HG02852 (cell line): ENCODE data around the gene NDUFB8.
"Not testable (repeated sequence)": the region's sequence is repeated elsewhere in the genome, so short reads cannot be mapped to it uniquely, and the experiment has no call there.

Experiments used
- ATAC-seq: cut with Tn5 transposase; IDR thresholded peaks from one replicate; pipeline ENCODE4 v1.9.1; 2021; ENCODE audit warnings: mild to moderate bottlenecking, moderate library complexity; ENCODE audit not compliant: unreplicated experiment

Gene NDUFB8

DNA sequence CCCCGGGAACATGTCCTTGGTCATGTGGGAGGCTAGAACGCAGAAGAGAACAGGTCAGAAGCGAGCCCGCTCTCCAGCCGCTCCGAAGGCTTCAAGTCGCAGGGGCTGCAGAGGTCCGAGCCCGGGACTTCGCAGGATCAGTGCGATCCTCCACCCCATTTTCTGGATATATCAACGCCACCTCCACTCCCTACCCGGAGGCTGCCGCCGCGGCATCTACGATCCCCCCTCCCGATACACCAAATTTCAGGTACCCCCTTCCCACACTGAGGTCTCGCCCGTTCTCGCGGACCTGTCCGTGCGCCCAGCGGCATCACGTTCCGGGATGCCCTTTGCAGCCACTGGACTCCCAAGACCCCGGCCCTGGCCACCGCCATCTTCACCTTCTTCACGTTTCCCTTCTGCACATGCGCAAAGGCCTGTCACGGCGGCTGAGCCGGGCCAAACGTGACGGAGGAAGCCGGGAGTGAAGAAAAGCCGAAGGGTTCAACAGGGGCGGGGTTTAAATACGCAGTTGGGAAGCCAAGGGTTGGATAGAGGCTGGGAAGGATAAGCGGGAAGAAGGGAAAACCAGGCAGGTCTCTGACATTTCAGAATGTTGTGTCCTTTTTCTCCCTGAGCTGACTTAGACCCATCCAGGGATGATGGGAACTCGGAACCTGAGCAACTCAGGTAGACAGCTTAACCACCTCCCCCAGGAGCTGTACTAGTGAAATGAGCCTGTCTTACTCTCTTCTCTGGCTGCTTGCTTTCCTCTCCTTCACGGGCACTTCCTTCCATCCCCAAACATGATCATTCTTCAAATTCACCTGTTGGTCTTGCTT is at the start of gene NDUFB8:
TSS of gene NDUFB8 (minus strand) at position 397 of the 824 bp plus-strand sequence. CDS start at position 377, 20 bp downstream.
- ATAC-seq, result peak; percentile 71

DNA sequence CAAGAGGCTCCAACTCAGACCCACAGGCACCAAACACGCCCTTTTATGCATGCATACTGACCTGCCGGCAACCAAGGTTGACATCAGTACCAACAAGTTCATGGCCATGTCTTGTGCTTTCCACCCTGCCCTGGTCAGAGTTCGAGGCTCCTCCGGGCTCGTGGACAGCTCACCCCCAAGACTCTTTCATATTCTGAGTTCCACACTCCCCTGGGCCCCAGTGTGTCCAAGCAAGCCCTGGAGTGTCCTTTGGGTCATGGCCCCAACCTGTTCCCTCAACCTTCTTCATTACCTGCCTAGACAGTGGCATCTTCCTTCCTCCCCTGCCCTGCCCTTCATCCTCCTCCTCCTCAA is 46.6 kb upstream of the NDUFB8 start:
- ATAC-seq, result no peak

DNA sequence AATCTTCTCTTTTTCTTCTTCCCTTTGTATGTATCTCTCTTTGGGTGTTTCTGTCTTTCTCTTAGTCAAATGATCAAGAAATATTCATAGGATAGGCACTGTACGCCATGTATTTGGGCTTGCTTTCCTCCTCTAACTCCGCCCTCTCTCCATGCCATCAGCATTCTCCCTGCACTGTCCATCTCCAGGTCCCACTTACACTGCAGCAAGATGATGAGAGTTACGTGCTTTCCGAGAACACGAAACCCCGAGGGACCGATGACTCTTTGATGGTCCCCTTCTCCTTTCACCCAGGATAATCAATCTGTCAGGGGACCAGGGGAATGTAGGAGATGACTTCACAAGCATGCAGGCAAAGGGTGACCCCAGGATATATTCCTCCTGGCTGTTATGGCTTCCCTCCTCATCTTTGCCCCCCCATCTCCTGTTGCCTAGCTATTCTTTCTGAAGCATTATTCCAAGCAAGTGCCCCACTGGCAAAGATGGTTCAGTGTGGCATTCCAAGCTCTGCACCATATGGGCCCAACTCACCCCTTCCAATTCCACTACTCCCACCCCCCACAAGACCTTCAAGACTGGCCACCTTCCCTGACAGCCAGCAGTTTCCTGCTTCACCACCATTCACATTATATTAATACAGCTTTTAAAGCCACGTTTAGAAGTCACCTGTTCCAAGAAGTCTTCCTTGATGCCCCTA is 46.1 kb upstream of the NDUFB8 start:
- no peak for ATAC-seq

DNA sequence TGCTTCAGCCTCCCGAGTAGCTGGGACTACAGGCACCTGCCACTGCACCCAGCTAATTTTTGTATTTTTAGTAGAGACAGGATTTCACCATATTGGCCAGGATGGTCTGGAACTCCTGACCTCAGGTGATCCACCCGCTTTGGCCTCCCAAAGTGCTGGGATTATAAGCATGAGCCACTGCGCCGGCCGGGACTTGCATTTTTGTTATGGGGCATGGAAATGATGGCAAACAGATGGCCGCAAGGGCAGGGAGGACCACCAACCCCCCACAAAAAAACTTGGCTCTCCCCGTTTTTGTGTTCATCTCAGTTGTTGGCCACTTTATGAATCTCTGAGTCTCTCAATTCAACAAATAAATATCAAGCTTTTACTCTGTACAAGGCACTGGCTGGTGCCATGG is 45.5 kb upstream of the NDUFB8 start:
- ATAC-seq, result not testable (repeated sequence)

DNA sequence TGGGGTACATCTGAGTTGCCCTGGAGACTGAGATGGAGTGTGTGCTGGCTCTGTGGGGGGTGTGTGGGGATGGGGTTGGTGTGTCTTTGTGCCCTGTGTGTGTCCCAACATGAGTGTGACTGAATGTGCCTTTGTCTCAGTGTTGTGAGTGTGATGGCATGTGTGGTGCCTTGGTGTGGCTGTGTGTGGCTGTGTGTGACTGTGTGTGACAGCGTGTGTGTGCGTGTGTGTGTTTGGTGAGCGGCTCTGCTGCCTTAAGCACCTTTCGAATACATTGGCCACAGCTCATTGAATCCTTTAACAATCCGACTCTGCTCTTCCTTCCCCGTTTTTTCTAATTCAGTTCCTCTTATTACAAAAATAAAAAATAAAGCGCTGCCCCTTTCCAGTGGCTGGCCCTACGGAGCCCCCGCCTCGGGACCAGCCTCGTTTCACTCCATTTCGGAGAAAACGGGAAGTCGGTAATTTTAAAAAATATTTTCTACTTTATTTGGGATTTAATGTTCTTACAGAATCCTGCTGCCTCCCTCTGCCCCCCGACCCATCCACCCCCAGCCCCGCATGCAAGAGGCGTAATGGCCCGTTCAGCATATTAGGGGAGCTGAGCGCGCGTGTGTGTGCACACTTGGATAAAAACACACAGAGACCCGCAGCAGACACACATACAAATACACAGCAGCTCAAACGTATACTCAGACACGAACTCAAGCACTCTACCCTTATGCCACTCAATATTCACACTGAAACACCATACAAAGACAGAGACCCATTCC is 41.6 kb upstream of the NDUFB8 start:
- ATAC-seq, result no peak

DNA sequence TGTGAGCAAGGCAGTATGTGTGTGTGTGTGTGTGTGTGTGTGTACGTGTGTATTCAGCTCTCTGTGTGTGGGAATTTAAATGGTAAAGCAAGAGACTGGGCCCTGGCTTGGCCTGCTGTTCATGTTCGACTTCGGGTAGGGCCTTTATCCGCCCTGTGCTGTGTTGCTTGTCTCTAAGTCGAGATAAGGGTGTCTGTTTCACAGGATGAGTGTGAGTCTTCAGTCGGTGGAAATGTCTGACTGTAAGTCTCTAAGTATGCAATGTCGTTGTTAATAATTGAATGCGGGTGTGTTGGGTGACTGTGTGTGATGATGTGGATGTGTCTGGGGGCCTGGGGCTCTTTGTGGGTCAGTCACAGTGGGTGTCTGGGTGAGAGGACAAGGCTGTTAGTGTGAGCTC is 40.8 kb upstream of the NDUFB8 start:
- ATAC-seq, result no peak

DNA sequence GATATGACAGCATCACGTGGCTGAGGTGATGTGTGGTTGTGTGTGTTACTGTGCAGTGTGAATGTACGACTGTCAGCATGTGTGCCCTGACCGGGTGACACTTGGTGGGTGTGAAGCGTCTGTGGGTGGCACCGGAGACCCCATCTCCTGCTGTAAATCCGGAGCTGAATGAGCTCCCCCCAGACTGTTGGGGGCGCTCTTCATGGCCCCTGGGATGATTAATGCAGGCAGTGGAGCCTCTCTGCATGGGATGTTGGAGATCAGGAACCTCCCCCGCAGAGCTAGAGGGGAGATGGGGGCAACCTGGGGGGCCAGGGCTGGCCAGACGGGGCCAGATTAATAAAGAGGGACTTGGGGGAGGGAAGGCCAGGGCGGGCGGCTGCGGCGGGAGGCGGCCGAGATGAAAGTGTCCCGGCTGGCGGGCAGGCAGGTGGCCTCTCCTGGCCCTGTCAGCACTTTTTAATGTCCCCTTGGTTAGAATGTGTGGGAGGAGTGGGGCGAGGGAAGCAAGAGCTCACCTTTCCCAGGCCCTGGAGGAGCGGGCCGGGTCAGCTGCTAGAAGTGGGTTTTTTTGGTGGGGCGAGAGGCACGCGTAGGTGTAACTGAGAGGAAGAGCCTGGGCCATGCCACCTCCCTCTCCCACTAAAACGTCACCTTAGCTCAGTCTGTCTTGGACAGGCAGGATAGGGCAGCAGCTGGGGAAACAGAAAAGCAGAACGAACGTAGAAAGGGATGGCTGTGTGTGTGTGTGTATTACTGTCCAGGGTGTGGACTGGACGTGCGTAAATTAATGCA is 40.2 kb upstream of the NDUFB8 start:
- no peak for ATAC-seq

DNA sequence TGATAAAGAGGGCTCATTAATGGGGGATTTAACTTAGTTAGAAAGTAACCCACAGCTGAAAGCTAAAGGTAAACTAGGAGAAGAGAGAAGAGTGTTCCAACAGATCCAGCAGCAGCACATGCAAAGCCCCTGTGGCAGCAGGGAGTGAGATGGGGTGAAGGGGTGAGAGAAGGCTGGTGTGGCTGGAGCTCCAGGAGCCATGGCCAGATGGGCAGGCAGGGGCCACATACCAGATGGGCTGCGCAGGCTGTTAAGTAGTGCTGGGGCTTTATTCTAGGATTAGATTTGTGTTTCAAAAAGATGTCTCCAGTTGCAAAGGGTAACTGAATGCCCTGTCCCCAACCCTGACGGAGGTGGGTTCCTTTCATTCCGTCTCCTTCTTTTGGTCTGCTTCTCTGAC is 39.2 kb upstream of the NDUFB8 start:
- ATAC-seq, result no peak

DNA sequence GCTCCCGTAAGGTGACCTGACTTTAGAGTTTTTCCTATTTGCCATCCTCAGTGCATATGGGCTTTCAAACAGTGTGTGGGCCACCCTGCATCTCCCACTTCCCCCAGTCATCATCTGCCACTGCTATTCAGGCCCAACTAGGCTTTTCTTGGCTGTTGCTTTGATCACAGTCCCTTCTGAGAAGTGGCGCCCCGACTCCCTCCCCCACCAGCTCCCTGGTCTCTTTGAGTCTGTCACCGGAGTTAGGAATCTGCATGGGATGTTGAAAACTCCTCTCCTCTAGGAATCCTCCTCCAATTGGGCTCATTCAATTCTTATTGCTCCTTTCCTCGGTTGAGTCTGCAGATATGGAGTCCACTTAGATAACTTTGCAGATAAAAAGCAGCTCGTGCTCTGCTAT is 38.2 kb upstream of the NDUFB8 start:
- no peak for ATAC-seq

DNA sequence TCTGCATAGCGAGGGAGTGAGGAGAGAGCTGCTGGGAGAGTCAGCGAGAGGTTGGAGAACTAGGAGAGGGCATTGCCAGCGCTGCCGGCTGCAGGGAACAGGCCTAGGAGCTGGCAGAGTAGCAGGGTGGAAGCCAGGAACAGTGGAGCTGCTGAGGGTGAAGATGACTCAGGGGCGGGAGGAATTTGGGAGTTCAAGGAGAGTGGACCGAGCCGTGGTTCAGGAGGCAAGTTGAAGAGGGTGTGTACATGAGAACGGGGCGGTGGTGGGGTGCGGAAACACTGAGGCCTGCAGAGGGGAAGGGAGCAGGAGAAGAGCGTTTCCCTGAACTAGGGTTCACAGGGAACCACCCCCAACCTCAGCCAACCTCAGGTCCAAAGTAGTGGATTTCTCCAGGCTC is 37.6 kb upstream of the NDUFB8 start:
- ATAC-seq, result no peak

DNA sequence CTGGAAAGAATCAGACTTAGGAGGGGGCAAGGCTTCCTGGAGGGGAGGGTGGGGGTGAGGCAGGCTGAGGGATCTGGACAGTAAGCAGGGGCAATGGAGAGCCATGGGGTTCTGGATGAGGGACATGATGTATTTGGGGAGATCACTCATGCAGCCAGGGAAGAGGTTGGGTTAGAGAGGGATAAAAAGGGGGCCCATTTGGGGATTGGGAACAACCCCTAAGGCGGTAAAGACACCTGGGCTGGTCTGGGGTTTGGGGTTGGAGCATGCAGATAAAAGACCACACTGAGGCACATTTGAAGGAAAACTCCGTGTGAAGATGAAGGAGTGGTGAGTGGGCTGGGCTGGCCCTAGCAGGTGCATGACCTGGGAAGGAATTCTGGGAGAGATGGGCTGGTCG is 36.9 kb upstream of the NDUFB8 start:
- ATAC-seq, result no peak

DNA sequence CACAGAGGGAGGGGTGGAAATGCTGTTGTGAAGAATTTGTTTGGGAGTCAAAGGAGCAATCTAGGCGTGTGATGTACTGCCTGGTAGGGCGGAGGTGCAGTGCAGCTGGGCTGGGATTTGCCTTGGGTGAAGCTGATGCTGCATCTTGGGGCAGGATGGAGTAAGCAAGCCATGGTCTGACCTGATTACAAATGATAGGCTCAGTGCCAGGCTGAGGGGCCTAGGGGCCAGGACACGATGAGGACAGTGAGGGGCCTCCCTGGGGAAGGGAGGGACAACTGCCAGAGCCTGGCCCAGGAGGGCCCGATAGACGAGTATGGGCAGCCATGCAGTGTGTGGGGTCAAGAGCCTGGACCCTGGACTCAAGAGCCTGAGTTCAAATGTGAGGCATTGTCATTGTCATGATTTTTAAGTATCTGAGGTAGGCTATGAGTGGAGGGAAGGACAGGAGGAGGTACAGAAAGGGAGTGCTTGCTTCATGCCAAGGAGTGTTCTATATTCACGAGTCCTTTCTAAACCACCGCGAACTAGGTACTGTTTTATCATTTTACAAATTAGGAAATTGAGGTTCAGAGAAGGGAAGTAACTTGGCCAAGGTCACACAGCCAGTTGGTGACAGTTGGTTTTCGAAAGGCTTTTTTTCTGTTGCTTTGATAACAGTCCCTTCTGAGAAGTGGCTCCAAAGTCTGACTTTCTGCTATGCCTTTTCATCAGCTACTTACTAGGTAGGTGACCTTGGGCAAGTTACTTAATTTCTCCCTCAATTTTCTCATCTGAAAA is 35.7 kb upstream of the NDUFB8 start:
- no peak for ATAC-seq

DNA sequence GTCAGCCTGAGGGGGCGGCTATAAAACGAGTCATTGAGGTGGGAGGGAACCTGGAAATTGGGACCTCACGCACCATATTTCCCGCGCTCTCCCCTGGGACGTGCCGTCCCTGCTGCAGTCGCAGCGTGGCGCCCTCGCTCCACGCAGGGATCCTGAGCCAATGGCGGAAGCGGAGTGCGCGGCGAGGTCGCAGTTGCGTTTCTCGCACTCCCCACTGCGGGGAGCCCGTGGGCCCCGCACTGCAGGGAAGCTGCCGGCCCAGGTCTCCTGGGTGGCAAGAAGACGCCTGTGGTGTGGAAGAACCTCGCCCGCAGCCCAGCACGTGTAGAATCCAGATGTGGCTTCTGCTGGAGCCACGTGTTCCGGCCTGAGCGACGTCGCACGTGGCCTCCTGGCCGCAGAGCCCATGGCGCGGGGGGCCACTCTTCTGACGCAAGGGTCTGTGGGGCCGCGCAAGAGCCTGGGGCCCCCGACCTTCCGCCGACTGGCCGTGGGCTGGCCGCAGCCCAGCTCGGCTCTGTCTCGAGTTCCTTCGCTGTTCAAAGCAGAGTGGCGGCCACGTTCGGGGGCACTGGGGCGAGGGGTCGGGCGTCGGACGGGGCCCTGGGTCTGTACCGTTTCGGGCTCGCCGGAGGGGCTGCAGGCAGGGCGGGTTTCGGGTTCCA is 32.5 kb upstream of the NDUFB8 start:
- peak; percentile 74 for ATAC-seq

DNA sequence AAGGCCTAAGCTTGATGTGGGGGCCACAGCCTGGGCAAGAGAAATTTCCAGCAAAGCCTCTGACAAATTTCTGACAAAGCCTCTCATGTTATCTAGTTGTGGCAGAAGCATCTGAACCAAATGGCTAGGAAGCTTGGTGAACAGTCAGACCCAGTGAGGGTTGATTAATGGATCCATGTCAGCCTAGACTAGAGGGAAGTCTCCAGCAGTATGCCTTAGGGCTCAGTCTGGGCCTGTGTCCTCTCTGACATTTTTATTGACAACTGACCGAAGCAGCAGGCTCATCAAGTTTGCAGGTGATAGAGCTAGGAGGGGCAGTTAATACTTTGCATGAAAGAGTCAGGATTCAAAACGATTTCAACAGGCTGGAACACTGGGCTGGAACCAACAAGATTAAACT is 31.3 kb upstream of the NDUFB8 start:
- ATAC-seq, result no peak

DNA sequence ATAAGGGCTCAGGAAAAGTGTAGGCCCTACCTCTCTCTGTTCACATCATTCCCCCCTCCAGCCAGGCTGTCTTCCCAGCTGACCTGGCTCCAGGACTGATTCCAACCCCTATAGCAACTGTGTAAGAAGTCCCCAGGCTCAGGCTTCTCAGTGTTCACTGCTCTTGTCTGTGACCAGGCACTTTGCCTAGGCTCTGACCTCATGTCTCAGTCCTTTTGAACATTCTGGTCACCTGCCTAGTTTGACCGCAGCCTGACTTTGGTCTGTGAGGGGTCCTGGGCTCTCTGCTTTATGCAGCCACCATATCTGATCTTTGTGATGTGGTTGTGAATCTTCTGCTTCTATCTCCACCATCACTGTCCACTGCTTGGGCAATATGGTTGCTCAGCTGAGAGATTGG is 30.6 kb upstream of the NDUFB8 start:
- no peak for ATAC-seq

DNA sequence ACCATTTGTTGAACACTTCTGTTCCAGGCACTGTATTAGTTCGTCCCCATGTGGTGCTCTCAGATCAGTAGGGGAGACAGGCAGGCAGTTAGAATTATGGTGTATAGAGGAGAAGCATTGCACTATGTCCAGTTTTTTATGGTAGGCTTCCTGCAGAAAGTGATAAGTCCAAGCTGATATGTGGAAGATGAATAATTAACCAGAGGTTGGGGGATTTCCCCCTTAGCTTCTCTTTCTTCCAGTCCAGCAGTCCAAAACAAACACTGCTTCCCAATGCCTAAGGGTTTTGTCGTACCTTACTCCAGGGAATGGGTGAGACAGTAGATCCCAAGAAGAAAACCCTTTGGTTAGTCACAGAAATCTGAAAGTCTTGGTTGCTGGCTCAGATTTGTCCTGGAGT is 25.2 kb upstream of the NDUFB8 start:
- no peak for ATAC-seq

DNA sequence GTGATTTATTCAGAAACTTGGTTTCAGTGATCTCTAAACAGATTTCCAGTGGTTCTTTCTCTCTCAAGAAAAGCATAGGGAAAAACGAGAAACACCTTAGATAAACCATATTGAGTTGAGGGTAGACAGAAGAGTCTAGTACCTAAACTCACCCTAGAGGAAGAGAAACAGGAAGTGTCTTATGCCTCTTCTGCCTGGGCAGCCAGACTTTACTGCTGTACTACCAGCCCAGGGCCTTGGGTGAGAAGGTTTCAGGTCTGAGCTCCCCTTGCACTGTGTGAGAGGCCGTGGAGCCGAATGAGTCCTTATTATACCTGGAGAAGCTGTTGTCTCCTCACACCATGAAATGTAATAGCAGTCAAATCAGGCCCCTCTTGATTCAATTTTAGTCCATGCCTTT is 24.3 kb upstream of the NDUFB8 start:
- no peak for ATAC-seq

DNA sequence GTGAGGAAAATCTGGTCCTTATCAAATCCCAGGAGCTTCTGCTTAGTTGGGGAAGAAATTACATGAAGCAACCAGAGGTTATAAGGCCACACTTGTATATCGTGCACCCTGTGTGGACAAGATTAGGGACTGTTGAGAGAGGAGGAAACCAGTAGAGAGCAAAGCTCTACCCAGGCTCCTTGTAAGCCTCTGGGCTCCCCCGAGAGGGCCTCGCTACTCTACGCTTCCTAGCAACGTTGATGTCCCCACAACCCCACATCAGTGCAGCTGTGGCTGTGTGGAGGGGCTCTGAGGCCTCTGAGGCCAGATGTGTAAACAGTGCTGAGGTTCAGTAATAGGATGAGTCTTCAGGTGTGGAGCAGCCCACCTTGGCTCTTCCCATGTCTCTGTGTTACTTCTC is 22.1 kb upstream of the NDUFB8 start:
- no peak for ATAC-seq

DNA sequence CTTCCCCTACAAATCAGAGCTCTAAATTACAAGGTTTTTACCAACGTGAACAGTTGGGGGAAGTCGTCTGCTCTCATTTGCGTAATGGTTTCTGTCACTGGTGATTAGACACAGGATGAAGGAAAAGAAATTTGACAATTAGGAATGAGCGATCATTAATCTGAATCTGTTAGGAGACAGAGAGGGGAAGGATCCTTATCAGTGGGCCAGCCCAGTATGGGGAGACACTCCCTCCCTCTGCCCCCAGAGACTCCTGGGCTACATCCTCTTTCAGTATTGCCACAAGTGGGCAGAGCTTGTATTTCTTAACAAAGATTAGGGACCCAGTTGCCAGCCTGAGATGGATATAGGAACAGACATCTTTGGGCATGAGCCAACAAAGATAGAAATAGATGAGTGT is 21.5 kb upstream of the NDUFB8 start:
- no peak for ATAC-seq

DNA sequence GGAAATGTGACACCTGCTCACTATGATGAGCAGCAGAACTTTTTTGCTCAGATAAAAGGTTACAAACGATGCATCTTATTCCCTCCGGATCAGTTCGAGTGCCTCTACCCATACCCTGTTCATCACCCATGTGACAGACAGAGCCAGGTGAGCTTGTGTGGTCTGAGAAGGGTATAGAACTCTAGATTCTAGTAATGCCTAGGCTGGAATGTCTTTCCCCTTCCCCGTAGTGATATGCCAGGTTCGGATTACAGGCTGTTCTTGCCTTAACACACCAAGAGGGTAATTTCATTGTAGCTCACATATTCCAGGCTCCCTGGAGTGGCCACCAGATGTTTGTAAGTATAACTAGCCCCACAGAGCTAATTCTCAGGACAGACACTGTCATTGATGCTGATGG is 15.3 kb upstream of the NDUFB8 start:
- no peak for ATAC-seq
